GM18861 (cell line): ENCODE results near the gene PROCA1.
"Not testable (repeated sequence)": the region's sequence is repeated elsewhere in the genome, so short reads cannot be mapped to it uniquely, and the experiment has no call there.

Source experiments
- ATAC-seq: cut with Tn5 transposase; IDR thresholded peaks from one replicate; pipeline ENCODE4 v1.9.1; 2021; ENCODE audit not compliant: unreplicated experiment

Gene PROCA1

DNA sequence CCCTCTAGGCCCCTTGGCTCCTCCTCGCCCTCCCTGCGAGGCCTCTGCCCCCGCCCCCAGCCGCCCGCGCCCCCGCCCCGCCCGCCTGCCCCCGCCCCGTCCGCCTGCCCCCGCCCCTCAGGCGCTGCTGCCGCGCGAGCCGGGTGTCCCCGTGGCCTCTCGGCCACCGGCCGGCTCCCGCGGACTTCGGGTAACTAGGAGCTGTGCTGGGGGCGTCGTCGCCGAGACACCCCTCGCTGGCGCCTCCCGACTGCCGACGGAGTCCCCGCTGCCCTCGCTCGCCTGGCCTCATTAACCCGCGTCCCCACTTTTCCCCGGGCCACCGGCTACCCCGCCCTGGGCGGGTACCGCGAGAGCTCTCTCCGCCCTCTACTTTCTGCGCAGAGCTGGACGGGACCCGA is 14.5 kb upstream of the PROCA1 start, which contains the start of gene TLCD1:
TLCD1 (minus strand) TSS at position 8 of the 401 bp plus-strand sequence. CDS start 136 bp downstream, outside the sequence.
- ATAC-seq: no peak

DNA sequence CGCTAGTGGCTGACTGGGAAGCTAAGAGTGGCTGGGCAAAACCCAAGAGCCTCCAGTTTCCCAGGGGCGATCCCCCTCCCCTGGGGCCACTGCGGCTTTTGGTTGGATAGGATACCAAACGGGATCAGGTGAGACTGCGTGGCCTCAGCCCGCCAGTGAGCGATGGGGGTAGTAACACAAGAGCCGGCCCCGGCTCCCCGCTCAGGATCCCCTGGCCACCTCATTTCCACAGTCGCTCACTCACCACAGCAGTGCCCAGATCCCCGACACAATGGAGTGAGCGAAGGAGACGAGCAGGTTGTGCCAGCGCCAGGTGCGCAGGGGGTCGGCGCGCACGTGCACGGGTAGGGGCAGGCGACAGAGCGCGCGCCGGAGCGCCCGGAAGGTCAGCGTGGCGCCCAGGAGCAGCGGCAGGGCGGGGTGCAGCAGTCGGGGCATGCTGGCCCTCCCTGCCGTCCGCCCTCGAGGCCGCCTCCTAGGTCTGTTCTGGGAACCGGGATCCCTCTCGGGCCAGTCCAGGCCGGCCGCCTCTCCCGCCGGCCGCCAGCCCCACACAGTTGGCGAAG is 14.1 kb upstream of the PROCA1 start:
- ATAC-seq: no peak

DNA sequence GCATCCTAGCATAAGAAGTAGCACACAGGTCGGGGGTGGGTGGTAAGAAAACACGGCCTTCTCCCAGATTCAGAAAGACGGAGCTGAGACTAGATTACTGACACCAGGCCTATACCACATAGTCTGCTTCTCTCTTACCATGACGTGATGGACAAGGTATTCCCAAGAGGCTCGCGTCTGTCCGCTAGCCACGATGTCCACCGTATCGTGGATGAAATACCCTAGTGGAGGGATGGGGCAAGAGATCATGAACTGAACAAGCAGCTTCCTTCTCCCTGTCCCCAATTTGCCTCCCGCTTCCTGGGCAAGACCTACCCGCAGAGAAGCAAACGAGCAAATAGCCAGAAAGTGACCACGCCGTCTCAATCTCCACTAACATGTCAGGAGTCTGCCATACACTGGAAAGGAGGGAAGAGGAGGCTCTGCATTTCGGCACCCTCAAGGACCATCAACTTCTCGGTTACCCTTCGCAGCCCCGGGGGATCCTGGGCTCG is 13.5 kb upstream of the PROCA1 start:
- no peak for ATAC-seq

DNA sequence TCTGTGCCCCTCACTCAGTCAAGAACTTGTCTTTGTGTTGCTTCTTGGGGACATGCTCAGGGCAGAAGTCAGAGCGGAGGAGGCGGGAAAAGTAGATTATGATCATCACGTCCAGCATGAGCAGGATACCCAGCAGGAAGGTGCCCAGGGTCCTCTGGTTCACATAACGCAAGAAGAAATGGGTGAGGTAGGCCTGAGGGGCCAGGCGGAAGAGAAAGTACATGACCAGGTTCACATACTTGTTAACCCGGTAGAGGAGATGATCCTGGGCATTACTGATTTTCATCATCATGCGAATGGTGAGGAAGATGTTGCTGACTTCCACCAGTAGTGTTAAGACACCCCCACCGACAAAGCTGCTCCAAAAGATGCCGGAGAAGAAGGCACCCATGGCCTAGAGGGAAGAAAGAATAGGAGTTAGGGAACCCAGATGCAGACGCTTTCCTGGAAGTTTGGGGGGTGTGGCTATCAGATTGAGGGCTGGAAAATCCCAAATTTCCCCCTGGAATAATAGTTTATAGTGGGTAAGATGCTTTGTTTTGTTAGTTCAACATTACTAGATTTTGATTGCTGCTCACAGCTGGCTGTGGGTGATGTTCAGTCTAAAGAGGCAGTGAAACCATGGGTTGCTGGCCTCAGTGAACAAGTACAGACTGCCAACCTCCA is 12.9 kb upstream of the PROCA1 start:
- no peak for ATAC-seq

DNA sequence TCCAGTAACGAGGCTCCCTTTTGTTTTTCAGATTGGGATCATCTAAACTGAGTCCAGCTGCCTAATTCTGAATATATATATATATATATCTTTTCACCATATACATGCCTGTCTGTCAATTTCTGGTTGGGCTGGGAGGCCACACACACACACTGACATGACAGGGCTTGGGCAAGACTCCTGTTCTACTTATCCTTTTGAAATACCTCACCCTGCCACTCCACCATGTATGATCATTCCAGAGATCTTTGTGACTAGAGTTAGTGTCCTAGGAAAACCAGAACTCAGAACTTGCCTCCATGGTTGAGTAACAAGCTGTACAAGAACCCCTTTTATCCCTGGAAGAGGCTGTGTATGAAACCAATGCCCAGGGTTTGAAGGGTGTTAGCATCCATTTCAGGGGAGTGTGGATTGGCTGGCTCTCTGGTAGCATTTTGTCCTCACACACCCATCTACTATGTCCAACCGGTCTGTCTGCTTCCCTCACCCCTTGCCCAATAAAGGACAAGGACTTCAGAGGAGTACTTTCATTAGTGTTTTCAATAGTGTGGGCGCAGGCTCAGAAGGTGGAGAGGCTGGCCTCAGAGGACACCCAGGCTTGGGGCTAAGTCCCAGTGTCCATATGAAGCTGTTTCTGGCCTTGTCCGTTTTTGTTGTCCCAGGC is 12.3 kb upstream of the PROCA1 start:
- ATAC-seq: not testable (repeated sequence)

DNA sequence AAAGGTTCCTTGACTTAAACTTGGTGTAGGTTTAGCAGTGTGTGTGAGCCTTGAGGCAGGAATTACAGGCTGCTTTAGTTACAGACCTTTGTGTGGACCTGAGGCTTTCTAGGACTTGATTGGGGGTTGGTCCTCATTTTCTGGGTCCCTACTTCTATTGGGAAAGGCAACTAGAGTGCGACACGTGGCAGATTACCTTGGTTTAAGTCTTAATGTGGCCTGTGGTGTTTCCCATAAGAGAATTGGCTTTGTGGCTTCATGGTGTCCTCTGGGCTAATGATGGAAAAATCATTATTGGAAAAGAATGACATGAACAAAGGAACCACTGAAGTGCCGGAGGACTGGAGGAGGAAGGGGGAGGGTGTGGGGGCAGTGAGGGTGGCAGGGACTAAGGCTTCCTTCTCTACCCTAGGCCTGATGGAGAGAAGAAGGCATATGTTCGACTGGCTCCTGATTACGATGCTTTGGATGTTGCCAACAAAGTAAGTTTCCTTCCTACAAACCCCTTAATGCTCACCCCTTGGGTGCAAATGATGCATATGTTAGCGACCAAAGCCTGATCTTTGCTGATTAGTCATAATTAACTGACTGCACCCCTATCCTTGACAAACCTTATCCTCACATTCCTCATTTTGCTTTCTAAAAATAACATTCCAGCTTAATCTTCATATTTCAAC is 11.6 kb upstream of the PROCA1 start:
- no peak for ATAC-seq

DNA sequence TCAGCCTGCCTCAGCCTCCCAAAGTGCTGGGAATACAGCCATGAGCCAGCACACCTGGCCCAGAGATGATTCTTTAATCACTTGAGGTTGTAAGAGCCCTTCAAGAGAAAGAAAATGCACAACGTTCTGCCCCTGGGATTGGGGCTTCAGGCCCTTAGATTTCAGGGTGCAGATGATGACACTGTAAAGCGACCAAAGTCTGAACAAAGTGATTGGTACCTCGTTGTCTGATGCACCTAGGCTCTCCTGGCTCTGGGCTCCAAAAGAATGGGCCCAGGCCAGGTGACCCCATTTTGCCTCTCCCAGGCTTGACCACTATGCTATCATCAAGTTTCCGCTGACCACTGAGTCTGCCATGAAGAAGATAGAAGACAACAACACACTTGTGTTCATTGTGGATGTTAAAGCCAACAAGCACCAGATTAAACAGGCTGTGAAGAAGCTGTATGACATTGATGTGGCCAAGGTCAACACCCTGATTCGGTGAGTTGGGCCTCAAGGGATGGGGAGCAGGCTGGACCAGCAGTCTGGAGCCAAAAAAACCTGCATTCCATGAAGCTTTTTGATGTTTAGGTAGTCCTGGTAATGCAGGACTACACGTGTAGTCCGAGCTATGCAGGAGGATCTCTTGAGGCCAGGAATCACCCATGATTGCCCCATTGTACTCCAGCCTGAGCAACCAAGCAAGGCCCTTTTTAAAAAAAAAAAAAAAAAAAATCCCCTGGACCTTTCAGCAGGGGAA is 10.9 kb upstream of the PROCA1 start:
- no peak for ATAC-seq

DNA sequence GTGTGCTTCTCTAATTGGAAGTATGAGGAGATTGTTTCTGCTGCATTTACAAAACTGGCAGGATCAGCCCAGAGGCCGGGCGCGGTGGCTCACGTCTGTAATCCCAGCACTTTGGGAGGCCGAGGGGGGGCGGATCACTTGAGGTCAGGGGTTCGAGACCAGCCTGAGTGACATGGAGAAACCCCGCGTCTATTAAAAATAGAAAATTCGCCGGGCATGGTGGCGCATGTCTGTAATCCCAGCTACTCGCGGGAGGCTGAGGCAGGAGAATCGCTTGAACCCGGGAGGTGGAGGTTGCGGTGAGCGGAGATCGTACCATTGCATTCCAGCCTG is 9.3 kb upstream of the PROCA1 start:
- ATAC-seq: not testable (repeated sequence)

DNA sequence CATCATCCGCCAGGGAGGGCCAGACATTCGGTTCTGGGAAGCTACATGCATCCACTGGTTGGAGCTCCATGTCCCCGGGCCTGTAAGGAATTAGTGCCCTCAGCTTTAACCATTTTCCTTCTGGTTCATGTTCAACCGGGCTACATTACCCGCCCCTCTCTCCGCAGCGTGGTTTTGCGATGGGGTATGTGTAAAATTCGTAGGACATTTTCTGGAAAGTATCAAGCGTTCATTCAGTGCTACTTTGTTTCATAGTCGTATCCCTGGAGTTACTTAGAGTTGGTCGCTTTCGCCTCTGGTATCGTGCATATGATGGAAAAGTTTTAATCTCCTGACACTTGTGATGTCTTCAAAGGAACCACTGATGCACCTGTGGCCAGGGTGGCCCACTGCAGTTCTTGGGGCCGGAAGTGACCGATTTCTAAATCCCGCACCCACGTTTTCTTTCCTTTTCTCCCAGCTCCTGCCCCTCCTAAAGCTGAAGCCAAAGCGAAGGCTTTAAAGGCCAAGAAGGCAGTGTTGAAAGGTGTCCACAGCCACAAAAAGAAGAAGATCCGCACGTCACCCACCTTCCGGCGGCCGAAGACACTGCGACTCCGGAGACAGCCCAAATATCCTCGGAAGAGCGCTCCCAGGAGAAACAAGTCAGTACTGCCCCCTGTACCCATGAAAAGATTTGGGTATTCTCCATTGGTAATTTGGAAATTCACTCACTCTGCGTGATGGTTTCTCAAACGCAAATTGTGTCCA is 8.7 kb upstream of the PROCA1 start:
- no peak for ATAC-seq

DNA sequence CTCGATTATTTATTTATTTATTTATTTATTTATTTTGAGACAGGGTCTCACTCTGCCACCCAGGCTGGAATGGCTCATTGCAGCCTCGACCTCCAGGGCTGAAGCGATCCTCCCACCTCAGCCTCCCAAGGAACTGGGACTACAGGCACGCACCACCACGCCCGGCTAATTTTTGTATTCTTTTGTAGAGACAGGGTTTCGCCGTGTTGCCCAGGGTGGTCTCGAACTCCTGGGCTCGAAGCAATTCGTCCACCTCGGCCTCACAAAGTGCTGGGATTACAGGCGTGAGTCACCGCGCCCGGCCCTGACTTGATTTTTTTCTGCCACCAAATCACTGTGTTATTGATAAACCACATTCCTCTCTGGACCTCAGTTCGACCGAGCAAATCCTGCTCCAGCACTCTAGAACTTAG is 7.3 kb upstream of the PROCA1 start:
- no peak for ATAC-seq

DNA sequence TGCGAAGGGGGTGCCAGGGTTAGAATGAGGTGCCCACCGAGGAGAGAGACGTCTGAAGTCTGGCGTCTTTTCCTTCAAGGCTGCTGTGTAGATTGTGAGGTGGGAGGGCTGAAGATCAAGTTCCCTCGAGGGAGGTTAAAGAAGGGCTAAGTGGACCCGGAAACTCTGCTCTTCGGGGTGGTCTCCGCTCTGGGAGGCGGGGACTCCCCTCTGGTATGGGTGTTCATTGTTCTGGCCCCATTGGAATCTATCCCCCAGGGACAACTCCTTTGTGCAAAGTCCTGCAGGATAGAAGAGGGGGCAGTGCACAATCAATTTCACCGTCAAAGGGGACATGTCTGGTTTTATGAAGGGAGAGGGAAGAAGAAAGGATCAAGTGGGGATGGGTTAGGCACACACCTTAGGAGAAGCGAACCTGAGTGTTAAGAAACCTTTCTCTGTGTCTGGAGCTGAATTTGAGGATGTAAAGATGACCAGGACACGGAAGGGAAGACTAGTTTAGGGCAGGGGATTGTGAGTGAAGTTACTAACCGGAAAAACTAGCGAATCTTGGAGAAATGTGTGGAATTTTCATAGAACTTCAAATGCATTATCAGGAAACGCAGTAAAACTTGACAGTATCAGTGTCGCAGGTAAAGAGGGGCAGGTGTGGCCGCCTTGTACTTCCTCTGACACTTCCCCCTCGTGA is 6.8 kb upstream of the PROCA1 start:
- no peak for ATAC-seq

DNA sequence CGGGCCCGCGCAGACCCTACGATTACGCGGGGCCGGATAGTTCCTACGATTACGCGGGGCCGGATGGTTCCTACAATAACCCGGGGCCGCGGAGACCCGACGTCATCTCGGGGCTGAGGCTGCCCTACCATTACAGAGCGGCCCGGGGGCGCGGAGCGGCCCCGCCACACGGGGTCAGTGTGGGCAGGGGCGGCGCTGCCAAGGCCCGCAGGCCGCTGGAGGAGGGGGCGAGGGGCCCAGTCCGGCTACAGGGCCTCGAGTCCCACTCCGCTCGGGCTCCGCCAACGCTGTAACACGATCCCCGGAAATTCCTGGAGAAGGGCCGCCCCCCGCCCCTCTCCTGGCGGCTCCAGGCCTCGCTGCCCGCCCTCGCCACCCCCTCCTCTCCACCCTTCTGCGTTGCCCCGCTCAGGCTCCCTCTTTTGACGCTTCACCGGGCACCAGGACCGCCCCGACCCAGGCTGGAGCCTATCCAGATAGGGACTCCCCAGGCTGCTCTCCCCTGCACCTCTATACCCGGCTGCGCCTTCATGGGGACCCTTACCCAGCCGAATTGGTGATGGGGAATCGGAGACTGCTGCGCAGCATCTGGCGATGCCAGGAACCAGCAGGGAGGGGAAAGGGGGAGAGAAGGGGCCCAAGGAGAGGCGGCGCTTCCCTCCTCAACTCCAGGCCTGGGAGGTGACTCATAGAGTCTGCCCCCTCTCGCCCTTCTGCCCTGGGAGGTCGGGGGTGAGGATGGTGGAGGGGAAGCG is 6.1 kb upstream of the PROCA1 start, which contains the start of gene RAB34:
RAB34 (minus strand) TSS at position 291 of the 755 bp plus-strand sequence. CDS start 602 bp downstream, outside the sequence.
- ATAC-seq: no peak

DNA sequence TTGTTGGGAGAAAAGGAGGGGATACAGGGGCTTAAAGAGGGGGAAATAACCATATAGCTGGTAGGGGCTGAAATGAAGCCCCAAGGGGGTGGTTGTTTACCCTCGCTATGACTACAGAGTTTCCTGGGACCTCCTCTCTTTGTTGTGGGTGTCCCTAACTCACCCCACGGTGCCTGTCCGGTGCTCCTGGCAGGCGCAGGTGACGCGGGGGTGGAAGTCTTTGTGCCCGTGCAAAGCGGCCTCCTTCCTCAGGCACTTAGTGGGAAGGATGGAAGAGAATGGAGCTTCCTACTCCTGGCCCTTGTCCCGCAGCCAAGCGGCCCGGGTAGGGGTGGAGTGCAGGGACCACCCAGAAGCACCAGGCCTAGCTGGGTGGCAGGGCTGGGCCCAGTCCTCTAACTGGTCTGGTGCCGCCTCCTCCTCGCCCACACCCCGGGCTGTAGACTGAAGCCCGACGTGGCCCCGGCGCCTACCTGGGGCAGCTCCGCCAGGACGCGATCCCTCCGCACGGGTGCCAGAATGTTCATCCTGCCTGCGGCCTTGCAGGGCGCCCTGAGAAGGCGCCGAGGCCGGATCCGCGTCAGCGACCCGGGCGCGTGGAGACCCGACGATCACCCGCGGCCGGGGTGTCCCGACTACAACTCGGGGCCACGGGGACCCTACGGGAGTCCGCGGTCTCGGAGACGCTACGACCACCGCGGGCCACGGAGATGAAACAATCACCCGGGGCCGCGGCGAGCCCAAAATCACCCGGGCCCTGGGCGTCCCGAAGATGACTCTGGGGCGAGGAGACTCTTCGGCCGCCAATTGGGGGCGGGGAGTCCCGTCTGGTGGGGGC is 5.3 kb upstream of the PROCA1 start:
- ATAC-seq: no peak

DNA sequence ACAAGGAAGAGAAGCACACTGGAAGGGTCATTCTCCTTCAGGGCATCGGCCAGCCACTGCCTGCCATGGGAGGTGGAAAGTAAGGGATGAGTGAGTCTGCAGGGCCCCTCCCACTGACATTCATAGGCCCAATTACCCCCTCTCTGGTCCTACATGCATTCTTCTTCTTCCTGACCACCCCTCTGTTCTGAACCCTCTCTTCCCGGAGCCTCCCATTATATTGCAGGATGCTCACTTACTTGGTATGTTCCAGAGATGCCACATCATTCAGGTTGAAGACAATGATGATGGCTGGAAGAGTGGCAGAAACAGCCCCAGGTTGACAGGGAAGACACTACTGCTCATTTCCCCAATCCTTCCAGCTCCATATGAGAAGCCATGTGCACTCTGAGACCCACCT is 3.5 kb upstream of the PROCA1 start:
- no peak for ATAC-seq

DNA sequence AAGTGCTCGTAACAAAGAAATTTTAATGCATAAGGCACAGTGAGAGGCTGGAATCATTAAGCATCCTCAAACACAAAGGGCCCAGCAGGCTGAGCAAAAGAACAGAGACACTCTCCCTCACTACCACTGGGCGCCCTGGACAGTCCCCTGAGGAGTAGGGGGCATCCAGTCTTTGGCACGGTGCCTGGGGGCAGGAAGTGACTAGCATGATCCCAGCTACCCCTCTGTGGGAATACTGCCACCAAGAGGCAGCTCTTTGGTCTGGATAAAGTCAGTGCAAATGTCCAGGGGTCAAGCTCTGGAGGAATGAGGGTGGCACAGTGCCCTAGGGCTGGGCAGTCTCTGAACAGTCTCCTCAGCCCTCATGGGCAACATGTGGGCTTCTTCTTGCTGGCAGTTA is 2.6 kb upstream of the PROCA1 start:
- no peak for ATAC-seq

DNA sequence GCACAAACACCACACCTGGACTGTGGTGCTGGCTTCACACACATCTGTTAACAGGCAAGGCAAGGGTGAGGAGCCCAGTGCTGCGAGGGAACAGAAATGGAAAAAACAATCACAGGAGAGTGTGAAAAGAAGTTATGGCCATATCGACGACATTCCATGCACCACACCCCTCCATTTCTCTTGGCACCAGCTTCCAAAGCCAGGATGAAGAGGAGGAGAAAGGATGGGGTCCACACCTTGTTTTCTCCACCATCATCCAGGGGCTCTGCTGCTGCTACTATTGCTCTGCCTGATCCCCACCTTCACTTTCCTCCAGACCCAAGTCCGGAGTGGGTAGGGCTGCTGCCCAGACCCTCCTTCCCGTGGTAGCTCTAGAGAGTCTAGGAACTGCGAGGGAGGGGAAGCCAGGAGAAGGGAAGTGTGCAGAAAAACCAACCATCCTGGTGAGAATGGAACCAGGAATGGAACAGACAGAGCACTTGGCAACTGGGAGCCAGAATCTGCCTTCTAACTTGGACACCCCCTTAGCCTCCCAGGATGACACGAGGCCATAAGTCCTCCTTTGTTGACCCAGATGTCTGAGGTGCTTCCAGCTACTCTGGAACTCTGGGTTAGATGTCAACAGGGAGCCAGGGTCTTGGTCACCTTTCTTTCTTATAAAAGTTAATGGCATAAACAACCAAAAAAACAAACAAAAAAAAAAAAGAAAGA is 1.2 kb upstream of the PROCA1 start:
- no peak for ATAC-seq

DNA sequence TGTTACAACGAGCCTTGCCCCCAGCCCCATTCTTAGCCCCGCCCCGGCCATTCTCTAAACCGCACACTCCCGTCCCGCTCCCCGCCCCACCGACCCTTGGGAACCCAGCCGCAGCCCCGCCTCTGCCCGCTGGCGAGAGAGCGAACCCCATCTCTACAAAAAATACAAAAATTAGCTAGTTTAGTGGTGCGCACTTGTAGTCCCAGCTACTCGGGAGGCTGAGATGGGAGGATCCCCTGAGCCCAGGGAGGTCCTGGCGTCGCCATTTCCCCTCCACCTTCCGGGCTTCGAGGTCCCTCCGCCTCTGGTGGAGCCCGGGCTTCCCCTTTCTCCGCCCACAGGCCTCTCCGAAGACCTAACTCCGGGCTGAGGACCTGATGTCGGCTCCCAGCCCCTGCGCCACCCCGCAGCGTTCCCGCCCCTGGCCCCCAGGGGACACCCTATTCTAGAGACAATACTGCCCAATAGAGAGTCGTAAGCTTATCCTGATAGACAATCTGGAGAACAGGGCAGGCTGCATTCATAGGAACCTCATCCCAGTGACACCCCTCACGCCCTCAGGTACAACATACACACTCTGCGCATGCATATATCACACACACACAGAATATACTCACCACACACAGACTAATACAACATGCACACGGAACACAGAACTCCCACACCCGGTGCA is 480 bp upstream of the PROCA1 start:
- no peak for ATAC-seq
